HUES64 (cell line): ENCODE results near the gene ID3.
"Not testable (repeated sequence)": the region's sequence is repeated elsewhere in the genome, so short reads cannot be mapped to it uniquely, and the experiment has no call there.

ENCODE experiments used
- H3K27ac ChIP-seq: 2 replicates; pipeline ENCODE4 v1.7.0; 2013; ENCODE audit warnings: low read depth, low read length, inconsistent platforms
- H3K27me3 ChIP-seq: 2 replicates; pipeline ENCODE4 v1.6.1; 2013; ENCODE audit warnings: mild to moderate bottlenecking, low read length; ENCODE audit not compliant: insufficient read depth
- H3K36me3 ChIP-seq: 2 replicates; pipeline ENCODE4 v1.6.1; 2013; ENCODE audit warnings: mild to moderate bottlenecking, low read length; ENCODE audit not compliant: insufficient read depth
- H3K4me1 ChIP-seq: 2 replicates; pipeline ENCODE4 v1.6.1; 2013; ENCODE audit warnings: mild to moderate bottlenecking, low read length, moderate library complexity; ENCODE audit not compliant: insufficient read depth
- H3K4me3 ChIP-seq: 2 replicates; pipeline ENCODE4 v1.5.1; 2013; ENCODE audit warnings: mild to moderate bottlenecking, low read length, moderate library complexity
- H3K9ac ChIP-seq: 2 replicates; pipeline ENCODE4 v1.6.1; 2013; ENCODE audit warnings: mild to moderate bottlenecking, low read depth, low read length
- H3K9me3 ChIP-seq: 2 replicates; pipeline ENCODE4 v1.6.1; 2013; ENCODE audit warnings: low read depth, low read length; ENCODE audit not compliant: insufficient read depth
- WGBS: fragments of 150-250, 120-280 bp; methylation state at CpG from one replicate; pipeline ENCODE4 v1.1.7; 2013; ENCODE audit warnings: missing lambda C conversion rate; 5-methylcytosine and 5-hydroxymethylcytosine counted together

ID3 gene

DNA sequence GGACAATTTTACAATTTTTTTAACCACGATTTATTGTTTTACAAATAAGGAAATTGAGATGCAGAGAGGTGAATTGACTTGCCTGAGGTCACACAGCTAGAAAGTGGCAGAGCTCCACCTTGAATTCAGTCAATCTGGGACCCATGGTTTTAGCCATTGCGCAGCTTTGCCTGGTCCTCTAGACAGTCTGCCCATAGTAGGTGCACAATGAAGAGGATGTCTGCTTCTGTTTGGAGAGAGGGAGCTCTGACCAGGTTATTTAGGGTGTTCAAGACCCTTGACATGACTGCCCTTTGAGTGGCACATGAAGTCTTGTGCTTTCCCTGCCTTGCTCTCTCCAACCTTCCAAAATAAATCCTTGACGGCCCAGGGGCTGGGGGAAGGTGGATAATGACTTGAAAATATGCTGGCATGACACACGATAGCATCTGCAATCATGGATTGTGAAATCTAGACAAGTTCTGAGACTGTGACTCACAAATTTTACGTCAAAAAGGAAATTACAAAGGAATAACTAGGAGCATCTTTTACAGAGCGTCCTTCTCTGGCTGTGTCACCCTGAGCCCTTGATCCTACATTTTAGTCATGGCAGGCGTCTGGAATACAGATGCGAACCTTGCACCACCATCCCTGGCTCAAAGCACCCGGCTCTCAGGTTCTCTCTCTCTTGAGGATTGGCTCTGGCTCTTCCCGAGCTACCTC, 26.2 kb upstream of the ID3 start:
- H3K9ac ChIP-seq: no peak overlapping the region
- H3K27me3 ChIP-seq: no peaks in the 10 kb centered on the region
- H3K4me3 ChIP-seq: no peak overlapping the region
- no peak overlapping the region for H3K27ac ChIP-seq
- peaks cover 7% of the 10 kb centered on the region; the same call in 1 of the 2 replicates for H3K4me1 ChIP-seq
- no peaks in the 10 kb centered on the region for H3K36me3 ChIP-seq
- no peaks in the 10 kb centered on the region for H3K9me3 ChIP-seq
- WGBS: 91% methylated on average over 10 of the region's 10 CpGs

DNA sequence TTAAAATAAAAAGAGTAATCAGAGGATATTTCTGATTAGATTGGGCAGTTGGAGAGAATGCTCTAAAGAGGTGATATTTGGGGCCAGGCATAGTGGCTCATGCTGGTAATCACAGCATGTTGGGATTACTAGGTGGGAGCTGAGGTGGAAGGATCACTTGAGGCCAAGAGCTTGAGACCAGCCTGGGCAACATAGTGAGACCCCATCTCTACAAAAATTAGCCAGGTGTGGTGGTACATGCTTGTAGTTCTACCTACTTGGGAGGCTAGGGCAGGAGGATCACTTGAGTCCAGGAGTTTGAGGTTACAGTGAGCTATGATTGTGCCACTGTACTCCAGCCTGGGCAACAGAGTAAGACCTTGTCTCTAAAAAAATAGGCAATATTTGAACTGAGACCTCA, 24.4 kb upstream of the ID3 start:
- H3K4me3 ChIP-seq, H3K9me3 ChIP-seq, H3K27me3 ChIP-seq, H3K9ac ChIP-seq, H3K27ac ChIP-seq, H3K36me3 ChIP-seq, H3K4me1 ChIP-seq: not testable (repeated sequence)

DNA sequence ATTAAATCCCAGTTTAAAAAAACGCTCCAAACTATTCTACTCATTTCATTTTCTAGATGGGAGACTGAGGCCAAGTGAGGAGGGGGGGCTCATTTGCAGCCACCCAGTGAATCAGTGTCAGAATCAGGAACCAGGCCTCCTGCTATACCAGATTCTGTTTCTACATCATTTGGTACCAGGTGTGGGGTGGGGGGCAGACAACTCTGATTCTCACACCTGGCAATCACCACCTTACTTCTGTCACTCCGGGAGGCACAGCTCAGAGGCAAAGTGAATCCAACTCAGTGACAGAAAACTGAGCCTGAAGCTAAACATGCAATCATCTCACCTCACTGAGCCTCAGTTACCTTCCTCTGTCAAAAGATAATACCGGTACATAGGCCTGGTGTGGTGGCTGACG, 23.5 kb upstream of the ID3 start:
- Histone ChIP-seq H3K27ac (no peak overlapping the region), H3K4me3 (no peak overlapping the region), H3K4me1 (peaks cover under 1% of the 10 kb centered on the region; the same call in 1 of the 2 replicates), H3K27me3 (no peaks in the 10 kb centered on the region), H3K9ac (no peak overlapping the region), H3K9me3 (no peaks in the 10 kb centered on the region), H3K36me3 (no peaks in the 10 kb centered on the region)
- 93% methylated on average over 3 of the region's 4 CpGs for WGBS

- H3K27me3 ChIP-seq: no peaks in the 10 kb centered on the region
- H3K4me1 ChIP-seq: peaks cover 14% of the 10 kb centered on the region
- no peaks in the 10 kb centered on the region for H3K36me3 ChIP-seq
- no peak overlapping the region for H3K9ac ChIP-seq
- H3K4me3 ChIP-seq: no peak overlapping the region
- H3K9me3 ChIP-seq: no peaks in the 10 kb centered on the region
- no peak overlapping the region for H3K27ac ChIP-seq
- 77% methylated on average over 8 of the region's 8 CpGs for WGBS
Measured at GRCh38 chr1:23581219-23581618, 21.9 kb upstream of the ID3 start.

- Histone ChIP-seq H3K9ac (no peak overlapping the region), H3K27ac (no peak overlapping the region), H3K36me3 (no peaks in the 10 kb centered on the region), H3K9me3 (no peaks in the 10 kb centered on the region), H3K4me1 (peaks cover 14% of the 10 kb centered on the region), H3K4me3 (no peak overlapping the region), H3K27me3 (no peaks in the 10 kb centered on the region)
- 96% methylated on average over 6 of the region's 6 CpGs for WGBS
Measured at GRCh38 chr1:23578997-23579363, 19.7 kb upstream of the ID3 start.

DNA sequence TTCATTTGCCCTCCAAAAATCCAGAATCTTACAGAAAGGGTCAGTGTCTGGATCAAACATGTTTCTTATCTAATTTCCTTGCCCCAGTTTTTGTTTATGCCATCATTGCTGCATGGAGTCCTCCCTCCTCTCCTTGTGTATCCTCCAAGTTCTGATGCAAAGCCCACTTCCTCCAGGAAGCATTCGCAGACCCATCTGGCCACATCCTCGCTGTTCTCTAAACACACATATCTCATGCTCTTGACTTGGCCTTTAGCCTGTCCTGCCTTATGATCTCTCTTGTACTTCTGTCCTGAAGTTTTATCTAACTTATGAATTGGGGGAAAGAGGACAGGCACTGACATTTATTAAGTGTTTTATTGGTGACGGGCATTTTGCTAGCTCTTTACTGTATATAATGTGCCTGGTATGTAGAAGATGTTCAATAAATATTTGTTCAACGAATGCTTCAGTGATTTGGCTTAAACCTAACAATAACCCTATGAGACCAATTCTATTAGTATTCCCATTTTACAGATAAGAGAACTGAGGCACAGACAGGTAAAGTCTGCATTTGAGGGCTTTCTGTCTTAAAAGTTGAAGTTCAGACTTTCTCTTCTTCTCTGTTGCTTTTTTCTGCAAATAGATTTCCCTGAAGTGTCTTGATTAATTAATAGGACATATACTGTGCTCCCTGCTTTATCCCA, 19.2 kb upstream of the ID3 start:
- H3K27ac ChIP-seq: no peak overlapping the region
- H3K27me3 ChIP-seq: no peaks in the 10 kb centered on the region
- H3K4me1 ChIP-seq: peaks cover 14% of the 10 kb centered on the region
- H3K4me3 ChIP-seq: no peak overlapping the region
- H3K36me3 ChIP-seq: no peaks in the 10 kb centered on the region
- no peak overlapping the region for H3K9ac ChIP-seq
- 93% methylated on average over 3 of the region's 4 CpGs for WGBS
- H3K9me3 ChIP-seq: no peaks in the 10 kb centered on the region

GRCh38 chr1:23577056-23578004, 18.0 kb upstream of the ID3 start:
- Histone ChIP-seq H3K4me3 (no peak overlapping the region), H3K27me3 (no peaks in the 10 kb centered on the region), H3K27ac (no peak overlapping the region), H3K4me1 (peaks cover 14% of the 10 kb centered on the region), H3K9me3 (no peaks in the 10 kb centered on the region), H3K9ac (no peak overlapping the region), H3K36me3 (no peaks in the 10 kb centered on the region)
- whole genome bisulfite sequencing: 79% methylated on average over 11 of the region's 11 CpGs

- 78% methylated on average over 6 of the region's 7 CpGs for WGBS
- H3K27me3 ChIP-seq: no peaks in the 10 kb centered on the region
- no peak overlapping the region for H3K9ac ChIP-seq
- H3K4me1 ChIP-seq: peaks cover 14% of the 10 kb centered on the region
- H3K27ac ChIP-seq: no peak overlapping the region
- H3K36me3 ChIP-seq: no peaks in the 10 kb centered on the region
- H3K4me3 ChIP-seq: no peak overlapping the region
- no peaks in the 10 kb centered on the region for H3K9me3 ChIP-seq
Measured at GRCh38 chr1:23576338-23577055, 17.2 kb upstream of the ID3 start.

DNA sequence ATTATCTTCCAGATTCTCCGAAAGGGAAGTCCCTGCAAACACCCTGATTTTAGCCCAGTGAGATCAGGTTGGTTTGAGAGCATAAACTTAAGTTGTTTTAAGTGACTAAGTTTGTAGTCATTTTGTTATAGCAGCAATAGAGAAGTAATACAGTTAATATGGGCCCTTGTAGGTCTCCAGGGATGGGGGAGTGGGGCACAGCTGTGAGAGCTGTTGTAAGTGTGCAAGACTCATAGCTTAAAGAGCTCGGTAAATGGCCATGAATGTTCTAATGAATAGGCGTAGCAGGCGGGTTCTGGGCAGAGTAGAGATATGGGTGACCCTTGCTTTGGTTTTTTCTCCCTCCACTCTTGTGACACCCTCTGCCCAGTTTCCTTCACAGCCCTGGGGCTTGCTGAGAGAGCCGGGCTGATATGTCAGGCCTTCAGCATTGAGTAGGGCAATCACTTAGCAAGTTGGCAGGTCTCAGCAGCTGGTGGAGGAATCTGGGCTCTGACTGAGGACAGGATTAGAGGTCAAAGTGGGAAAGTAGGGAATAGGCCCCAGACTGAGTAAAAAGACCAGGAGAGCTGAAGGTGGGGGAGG, 16.0 kb upstream of the ID3 start:
- Histone ChIP-seq H3K27ac (no peak overlapping the region), H3K9ac (no peak overlapping the region), H3K4me3 (no peak overlapping the region), H3K4me1 (peaks cover 14% of the 10 kb centered on the region), H3K9me3 (no peaks in the 10 kb centered on the region), H3K36me3 (no peaks in the 10 kb centered on the region), H3K27me3 (no peaks in the 10 kb centered on the region)
- 84% methylated on average over 5 of the region's 5 CpGs for WGBS

- H3K4me1 ChIP-seq: peaks cover 17% of the 10 kb centered on the region
- H3K36me3 ChIP-seq: no peaks in the 10 kb centered on the region
- H3K27me3 ChIP-seq: peaks cover 4% of the 10 kb centered on the region; the same call in 1 of the 2 replicates
- H3K9me3 ChIP-seq: no peaks in the 10 kb centered on the region
- 83% methylated on average over 2 of the region's 2 CpGs for WGBS
- no peak overlapping the region for H3K4me3 ChIP-seq
- H3K9ac ChIP-seq: no peak overlapping the region
- no peak overlapping the region for H3K27ac ChIP-seq
Measured at GRCh38 chr1:23574265-23574754, 15.0 kb upstream of the ID3 start.
